Measurements from ENCODE around the gene NCAPG2.
A peak's percentile ranks its signal among the peaks of the same experiment; 100 is the strongest.
"Not testable (repeated sequence)": the region's sequence is repeated elsewhere in the genome, so short reads cannot be mapped to it uniquely, and the experiment has no call there.

NCAPG2 gene

GRCh38 chr7:158676171-158676840 is 28.3 kb downstream of the NCAPG2 start:
- DNase-seq (ENCODE audit: low read depth in 2 of 2) = no peak

- no peak for DNase-seq (ENCODE audit: low read depth in 2 of 2)
Measured at GRCh38 chr7:158672975-158673374, 31.6 kb downstream of the NCAPG2 start.

- not testable (repeated sequence) for DNase-seq (ENCODE audit: low read depth in 2 of 2)
Measured at GRCh38 chr7:158668086-158668485, 36.5 kb downstream of the NCAPG2 start.

GRCh38 chr7:158666966-158667678 is 37.5 kb downstream of the NCAPG2 start:
- DNase-seq (ENCODE audit: low read depth in 2 of 2) = not testable (repeated sequence)

- DNase-seq (ENCODE audit: low read depth in 2 of 2) = no peak
Measured at GRCh38 chr7:158666401-158666800, 38.2 kb downstream of the NCAPG2 start.

- no peak for DNase-seq (ENCODE audit: low read depth in 2 of 2)
Measured at GRCh38 chr7:158664406-158664805, 40.2 kb downstream of the NCAPG2 start.

- DNase-seq (ENCODE audit: low read depth in 2 of 2) = no peak
Measured at GRCh38 chr7:158663428-158663741, 41.2 kb downstream of the NCAPG2 start.

GRCh38 chr7:158662610-158663427 is 41.8 kb downstream of the NCAPG2 start:
- no peak for DNase-seq (ENCODE audit: low read depth in 2 of 2)

GRCh38 chr7:158658475-158658874 is 46.1 kb downstream of the NCAPG2 start:
- no peak for DNase-seq (ENCODE audit: low read depth in 2 of 2)

- DNase-seq (ENCODE audit: low read depth in 2 of 2) = no peak
Measured at GRCh38 chr7:158657189-158657746, 47.3 kb downstream of the NCAPG2 start.

GRCh38 chr7:158655931-158656441 is 48.6 kb downstream of the NCAPG2 start:
- DNase-seq (ENCODE audit: low read depth in 2 of 2) = peak; percentile 68 to 71

GRCh38 chr7:158655507-158655906 is 49.1 kb downstream of the NCAPG2 start:
- no peak for DNase-seq (ENCODE audit: low read depth in 2 of 2)

- no peak for DNase-seq (ENCODE audit: low read depth in 2 of 2)
Measured at GRCh38 chr7:158651968-158652565, 52.5 kb downstream of the NCAPG2 start.

- no peak for DNase-seq (ENCODE audit: low read depth in 2 of 2)
Measured at GRCh38 chr7:158650821-158651225, 53.8 kb downstream of the NCAPG2 start.

- DNase-seq (ENCODE audit: low read depth in 2 of 2) = no peak
Measured at GRCh38 chr7:158649279-158649678, 55.3 kb downstream of the NCAPG2 start.

GRCh38 chr7:158648787-158649186 is 55.8 kb downstream of the NCAPG2 start:
- no peak for DNase-seq (ENCODE audit: low read depth in 2 of 2)

GRCh38 chr7:158648168-158648567 is 56.4 kb downstream of the NCAPG2 start:
- DNase-seq (ENCODE audit: low read depth in 2 of 2) = no peak

GRCh38 chr7:158647475-158647792 is 57.2 kb downstream of the NCAPG2 start:
- no peak for DNase-seq (ENCODE audit: low read depth in 2 of 2)

GRCh38 chr7:158646766-158647474 is 57.7 kb downstream of the NCAPG2 start:
- DNase-seq (ENCODE audit: low read depth in 2 of 2) = peak in 1 of 2 donors; percentile 28

- DNase-seq (ENCODE audit: low read depth in 2 of 2) = no peak
Measured at GRCh38 chr7:158645842-158646241, 58.8 kb downstream of the NCAPG2 start.

GRCh38 chr7:158642149-158642548 is 62.5 kb downstream of the NCAPG2 start:
- DNase-seq (ENCODE audit: low read depth in 2 of 2) = no peak
